Fibroblast of skin of right quadriceps (primary cell): ENCODE measurements around the gene ASIC2.
A peak's percentile ranks its signal among the peaks of the same experiment; 100 is the strongest.

ENCODE experiments used
- DNase-seq: peaks from one replicate; pipeline ENCODE4 v3.0.0-alpha.2; 2013

ASIC2 gene

GRCh38 chr17:33202796-33203495 lies 90.1 kb downstream of the ASIC2 start:
- no peak for DNase-seq

DNA sequence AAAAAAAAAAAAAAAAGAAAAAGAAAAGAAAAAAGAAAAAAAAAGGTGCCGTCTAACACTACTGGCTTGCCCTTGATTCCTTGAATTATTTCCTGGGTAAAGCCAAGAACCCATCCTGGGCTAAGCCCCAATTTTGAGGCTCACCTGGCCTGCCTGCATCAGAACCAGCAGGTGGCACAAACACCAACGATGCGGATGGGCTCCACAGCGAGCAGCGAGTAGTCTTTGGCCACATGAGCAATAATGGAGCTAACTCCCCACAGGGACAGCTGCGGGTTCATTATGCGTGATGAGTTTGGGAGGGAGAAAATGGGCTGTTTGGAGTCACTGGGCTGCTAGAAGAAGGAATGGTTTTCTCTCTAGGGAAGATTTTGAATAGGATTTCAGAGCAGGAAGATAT lies 91.1 kb downstream of the ASIC2 start:
- DNase-seq = no peak

GRCh38 chr17:33201283-33201682 lies 91.8 kb downstream of the ASIC2 start:
- DNase-seq = no peak

DNA sequence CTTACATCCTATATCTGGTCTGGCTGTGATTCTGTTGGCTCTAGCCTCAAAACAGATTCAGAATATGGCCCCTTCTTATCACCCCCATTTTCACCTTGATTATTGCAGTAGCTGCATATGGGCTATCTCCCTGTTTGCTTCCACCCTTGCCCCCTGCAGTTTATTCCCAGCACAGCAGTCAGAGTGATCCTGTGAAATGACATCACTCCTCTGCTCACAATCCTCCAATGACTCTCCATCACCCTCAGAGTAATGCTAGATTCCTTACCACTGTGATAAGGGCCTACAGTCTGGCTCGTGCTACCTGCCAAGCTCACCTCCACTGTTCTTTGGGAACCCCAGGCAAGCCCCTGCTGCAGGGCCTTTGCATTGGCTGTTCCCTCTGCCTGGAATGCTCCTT lies 92.5 kb downstream of the ASIC2 start:
- DNase-seq = no peak

DNA sequence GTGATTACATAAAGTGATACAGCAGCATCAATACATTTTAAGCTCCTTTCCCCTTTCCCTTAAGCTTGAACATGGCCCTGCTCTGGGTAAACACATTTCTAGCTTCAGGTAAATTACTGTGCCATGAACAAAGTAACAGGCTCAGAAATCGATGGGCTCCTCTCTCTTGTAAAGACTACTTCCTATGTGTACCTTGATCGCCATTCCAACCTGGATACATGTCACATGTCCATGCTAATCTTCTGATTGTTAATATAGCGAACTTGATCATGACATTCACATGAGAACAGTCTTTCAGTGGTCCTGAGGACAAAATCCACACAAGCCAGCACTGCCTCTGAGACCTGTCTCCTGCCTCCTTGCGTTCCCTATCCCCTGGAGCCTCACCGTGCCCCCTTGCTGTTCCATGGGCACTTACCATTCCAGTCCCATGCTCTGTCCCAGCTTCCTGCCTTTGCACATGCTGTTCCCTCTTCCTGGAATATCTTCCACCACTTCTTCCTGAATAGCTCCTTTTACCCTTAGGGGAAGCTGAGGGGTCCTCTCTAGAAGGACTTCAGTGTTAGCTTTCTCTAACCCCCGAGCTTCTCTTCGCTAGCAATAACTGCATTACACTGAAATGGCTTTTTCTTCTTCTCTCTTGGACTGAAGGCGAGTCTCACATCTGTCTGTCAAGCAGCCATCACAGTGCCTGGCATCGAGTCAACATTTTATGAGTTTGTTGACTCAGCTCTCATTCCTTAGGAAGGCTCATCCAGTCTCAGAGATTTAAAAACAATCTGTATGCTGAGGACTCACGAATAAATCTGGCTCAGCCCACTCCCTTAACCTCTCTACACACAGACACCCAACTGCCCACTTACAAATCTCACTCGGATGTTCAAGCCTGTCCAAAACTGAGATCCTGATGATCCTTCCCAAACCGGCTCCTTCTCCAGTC lies 93.3 kb downstream of the ASIC2 start:
- DNase-seq = peak; percentile 65

DNA sequence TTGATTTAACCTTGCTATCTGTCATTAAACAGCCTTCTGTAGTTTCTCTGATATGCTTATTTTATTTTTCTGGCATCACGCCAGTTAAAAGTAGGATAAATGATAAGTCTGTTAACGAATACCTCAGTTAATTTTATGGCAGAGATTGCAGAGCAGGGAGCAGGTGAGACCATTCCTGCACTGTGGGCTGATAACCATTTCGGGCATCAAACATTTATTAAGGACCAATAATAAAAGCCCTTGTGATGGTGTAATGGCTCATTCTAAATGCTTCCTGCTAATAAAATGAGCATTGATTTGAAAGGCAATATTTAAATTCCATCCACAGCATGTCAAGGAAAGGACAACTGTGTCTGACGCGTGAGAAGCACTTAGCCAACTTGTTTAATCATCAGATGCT lies 94.1 kb downstream of the ASIC2 start:
- DNase-seq = no peak

DNA sequence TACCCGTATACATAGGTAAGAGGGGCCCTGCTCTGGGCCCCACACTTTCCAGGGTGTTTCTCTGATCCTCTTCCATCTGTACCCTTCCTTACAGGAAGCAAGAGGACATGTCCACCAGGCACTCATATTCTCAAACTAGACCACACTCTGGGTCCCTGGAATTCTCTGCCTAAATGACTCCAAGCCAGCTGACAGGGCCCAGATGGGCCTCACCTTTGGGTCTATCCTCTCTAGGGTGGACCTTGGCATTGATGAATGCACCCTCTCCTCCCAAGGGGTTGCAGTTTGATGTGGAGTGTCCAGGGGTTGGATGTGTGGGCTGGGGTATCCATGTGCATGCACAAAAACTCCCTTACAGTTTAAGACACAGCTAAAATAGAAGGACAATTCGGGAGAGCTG lies 95.8 kb downstream of the ASIC2 start:
- no peak for DNase-seq

- no peak for DNase-seq
These were observed 96.2 kb downstream of the ASIC2 start for GRCh38 chr17:33196883-33197282.

DNA sequence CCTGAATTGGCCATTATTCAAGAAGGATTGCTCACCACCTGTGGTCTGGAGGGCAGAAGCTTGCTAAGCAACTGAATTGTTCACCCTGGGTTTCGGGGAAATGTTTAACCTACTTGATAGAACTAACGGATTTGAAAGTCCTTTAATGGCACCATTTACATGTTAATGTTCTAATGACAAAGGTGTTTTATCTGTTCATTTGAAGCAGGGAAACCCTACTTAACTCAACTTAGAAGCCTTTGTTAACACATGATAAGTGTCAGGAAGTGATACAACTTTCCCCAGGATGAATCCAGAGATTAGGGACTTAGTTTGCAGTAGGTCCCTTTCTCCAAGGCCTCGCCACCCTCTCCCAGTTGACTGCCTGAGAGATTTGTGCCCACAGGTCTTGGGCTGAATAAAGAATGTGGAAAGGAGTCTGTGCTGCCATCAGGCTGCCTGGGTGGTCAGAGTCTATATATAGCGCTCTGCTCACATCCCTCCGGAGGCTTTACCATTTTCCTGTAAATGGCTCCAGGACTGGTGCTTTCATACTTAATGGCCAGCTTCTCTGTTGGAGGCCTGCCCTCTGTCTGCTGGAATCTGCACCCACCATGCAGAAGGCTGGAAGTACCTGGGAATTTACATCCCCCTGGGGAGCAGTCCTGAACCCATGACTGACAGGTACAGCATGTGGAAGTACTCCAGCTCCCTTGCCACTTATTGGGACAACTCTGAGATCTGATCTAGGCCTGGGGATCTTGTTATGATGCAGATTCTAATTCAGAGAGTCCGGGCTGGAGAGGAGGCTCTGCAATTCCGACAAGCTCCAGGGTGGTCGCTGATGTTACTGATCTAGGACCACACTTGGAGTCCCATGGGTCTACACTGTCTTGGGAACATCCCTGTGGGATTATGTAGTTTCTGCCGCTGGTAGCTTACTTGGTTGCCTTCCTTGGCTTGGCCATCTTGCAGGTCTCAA lies 99.9 kb downstream of the ASIC2 start:
- DNase-seq = peak; percentile 19

DNA sequence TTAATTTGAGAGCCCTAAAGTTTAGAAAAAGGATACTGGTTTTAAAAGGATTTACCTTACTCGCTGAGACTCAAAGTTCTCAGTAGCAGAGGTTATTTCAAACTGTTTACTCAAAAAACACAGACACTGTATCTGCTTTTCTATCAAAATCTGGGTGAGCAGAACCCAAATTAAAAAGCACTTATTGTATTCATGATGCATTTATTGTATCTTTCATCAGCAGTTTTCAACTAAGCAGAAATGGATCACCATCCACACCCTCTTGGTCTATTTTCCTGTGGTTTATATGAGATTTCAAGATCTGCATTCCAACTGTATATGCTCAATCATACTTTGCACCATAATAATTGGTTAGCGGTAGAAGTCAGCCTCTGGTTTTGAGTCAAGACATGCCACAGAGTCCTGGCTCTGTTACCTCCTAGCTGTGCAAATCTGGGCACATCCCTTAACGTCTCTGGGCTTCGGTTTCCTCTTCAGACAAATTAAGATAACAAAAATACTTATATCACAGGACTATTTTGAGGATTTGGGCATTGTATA lies 109.5 kb downstream of the ASIC2 start:
- peak; percentile 23 for DNase-seq

GRCh38 chr17:33179151-33179550 lies 113.9 kb downstream of the ASIC2 start:
- DNase-seq = no peak

GRCh38 chr17:33178681-33179080 lies 114.4 kb downstream of the ASIC2 start:
- no peak for DNase-seq

DNA sequence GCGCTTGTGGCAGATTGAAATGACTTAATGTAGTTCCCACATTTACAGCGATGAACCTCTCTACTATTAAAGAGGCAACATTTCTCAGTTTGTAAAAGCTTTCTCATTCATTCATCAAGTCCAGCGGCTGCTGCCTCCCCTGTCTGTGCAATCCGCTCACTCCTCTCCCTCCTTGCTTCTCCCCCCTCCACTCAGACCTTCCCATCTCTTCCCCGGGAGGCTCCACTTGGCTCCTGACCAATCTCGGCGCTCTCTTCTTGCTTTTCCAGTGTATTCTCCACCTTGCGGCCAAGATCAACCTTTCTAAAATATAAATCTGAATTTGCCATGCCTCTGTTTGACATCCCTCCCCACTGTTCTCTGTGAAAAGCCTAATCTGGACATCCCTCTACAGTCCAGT lies 117.5 kb downstream of the ASIC2 start:
- no peak for DNase-seq

GRCh38 chr17:33171931-33172330 lies 121.2 kb downstream of the ASIC2 start:
- no peak for DNase-seq

DNA sequence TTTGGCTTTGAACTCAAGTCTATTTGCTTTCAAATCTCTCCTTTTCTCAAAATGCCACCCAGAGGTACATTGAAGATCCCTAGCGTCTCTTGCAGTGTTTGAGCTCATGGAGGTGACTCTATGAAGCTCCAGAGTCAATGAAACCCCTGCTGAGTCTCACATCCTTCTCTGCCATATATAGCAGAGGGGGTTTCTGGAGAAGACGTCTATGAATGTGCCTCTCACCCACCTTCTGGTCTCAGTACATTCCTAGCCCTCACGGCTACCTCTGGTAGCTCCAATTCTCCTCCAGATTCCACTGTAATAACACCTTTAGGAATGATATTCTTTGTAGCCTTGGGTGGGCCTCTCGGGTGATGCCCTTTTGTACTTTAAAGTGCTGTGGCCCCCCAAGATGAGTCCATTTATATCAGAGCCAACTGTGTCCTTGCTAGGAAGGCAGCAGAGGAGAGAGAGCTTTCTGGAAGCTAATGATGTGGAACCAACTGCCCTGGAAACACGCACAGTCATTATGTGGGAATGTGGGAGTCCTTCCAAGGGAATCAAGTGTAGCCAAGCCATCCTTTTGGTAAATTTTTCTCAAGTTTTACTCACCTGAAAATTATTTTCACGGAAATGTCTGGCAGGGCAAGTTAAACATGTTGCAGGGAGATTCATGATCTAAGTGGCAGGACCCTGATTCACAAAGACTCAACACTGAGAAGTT lies 123.4 kb downstream of the ASIC2 start:
- DNase-seq = peak; percentile 61

- DNase-seq = no peak
These were observed 125.4 kb downstream of the ASIC2 start for GRCh38 chr17:33167736-33168135.

DNA sequence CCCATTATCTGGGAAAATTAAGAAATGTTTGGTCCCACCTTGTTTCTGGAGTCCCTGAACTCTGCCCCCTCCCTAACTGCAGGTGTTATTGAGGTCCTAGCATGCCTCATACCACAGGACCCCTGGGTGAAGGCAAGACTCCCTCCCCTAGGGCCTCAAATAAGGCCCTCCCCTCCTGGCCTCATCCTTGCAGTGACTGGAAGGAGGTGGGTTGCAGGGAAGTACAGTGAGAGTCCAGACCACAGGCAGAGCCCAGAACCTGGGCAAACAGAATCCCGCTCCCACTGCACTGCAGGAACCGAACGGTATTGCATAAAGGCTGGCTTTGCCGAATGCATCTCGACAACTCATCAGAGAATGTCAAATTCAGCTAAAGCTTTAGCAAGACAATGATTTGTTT lies 126.6 kb downstream of the ASIC2 start:
- DNase-seq = no peak

DNA sequence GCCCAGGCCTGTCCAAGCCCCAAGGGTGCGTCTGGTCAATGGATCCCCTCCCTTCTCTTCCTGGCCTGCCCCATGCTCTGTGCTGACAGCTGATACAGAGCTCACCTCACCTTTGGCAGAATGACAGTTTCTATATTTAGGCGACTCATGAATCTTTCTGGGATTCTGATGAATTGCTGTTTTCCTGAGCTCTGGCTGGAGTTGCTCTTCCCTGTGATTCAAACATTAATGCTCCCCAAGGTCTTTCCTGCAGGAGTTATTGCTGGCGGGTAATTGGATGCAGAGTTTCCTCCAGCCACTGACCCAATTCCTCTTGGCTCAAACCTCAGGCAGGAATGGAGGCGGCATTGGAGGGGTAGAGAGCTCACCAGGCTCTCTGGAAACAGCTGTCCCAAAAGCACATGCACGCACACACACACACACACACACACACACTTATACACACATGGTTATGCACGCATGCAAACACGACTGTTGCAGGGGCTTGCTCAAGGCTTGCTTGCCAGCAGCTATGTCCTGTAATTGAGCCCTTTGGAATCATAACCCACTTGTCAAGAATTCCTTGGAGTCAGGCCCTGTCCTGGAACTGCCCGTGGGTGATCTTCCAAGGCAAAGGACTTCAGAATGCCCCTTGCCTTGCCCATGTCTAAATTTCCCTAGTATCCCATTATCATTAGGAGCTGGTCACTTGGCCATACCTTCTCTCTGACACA lies 128.8 kb downstream of the ASIC2 start:
- peak; percentile 71 for DNase-seq

GRCh38 chr17:33163533-33164168 lies 129.4 kb downstream of the ASIC2 start:
- DNase-seq = no peak

- DNase-seq = no peak
These were observed 138.1 kb downstream of the ASIC2 start for GRCh38 chr17:33154869-33155455.
